Measurements from ENCODE around the gene GTSE1. TPM values are rescaled to one million over a fixed set of nuclear protein-coding genes. Genes with fewer than 3 reads are reported as not detected.

Gene GTSE1
- total and polyA plus RNA-seq, 2 experiments from 2014 or later: 6.1 to 8.0 TPM

DNA sequence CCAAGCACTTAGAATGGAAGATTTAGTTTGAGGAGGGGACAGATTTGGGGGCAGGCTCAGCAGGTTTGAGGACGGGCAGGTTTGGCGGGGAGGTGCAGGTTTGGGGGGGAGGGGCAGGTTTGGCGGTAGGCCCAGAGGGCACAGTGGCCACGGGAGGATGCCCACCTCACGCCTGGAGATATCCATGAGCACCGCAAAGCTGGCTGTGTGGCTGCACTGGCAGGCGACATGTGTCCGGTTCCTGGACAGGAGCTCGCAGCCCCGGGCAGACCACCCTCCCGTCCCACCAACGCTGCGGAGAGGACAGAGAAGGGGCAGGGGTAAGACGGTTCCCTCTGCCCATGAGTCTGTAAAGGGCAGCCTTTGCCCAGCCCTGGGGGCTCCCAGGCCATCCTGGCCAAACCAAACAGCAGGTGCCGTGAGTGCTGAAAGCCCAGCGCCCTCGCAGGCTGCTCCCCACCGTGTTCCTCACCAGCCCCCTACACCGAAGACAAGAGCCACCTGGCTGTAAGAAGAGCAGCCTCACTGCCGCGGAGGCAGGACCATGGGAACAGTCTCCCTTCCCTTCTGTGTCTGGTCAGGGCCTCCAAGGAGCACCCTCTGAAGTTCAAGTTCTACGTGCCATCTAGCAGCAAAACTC is 81.9 kb downstream of the GTSE1 start:
- Histone ChIP-seq H3K27me3 (replicated peaks; ENCODE audit: insufficient read depth) (no peaks in the 10 kb centered on the region; the same call in 1 of the 2 replicates), H3K4me1 (ENCODE audit: insufficient read depth) (no peaks in the 10 kb centered on the region), H3K27ac (no peak overlapping the region), H2AFZ (no peak overlapping the region), H3K9me2 (ENCODE audit: insufficient read depth) (no peaks in the 10 kb centered on the region), H3K79me2 (ENCODE audit: insufficient read depth) (no peaks in the 10 kb centered on the region), H3K4me3 (no peak overlapping the region), H3K9ac (no peak overlapping the region), H3K36me3 (ENCODE audit: low read depth) (no peaks in the 10 kb centered on the region), H4K20me1 (ENCODE audit: insufficient read depth) (no peaks in the 10 kb centered on the region), H3K9me3 (ENCODE audit: low read depth) (peaks cover 3% of the 10 kb centered on the region), H3K4me2 (ENCODE audit: unreplicated experiment) (no peak overlapping the region), H3F3A (ENCODE audit: insufficient read depth) (no peaks in the 10 kb centered on the region)
- WGBS, 2 experiments (ENCODE audit: low coverage in 1 of 2, low lambda C conversion rate in 2 of 2, missing lambda C conversion rate in 2 of 2): 73% methylated on average over 14 to 22 of the region's 22 CpGs
- DNase-seq: no peak
- in situ Hi-C loops (cut with MboI): no loop called here
- TF ChIP-seq EZH2phosphoT487 (IDR thresholded peaks at IDR 0.05; ENCODE audit: insufficient read depth, low read depth): no peak
- no peak for TF ChIP-seq EZH2 (IDR thresholded peaks at IDR 0.05; ENCODE audit: insufficient read depth, poor library complexity, severe bottlenecking)

DNA sequence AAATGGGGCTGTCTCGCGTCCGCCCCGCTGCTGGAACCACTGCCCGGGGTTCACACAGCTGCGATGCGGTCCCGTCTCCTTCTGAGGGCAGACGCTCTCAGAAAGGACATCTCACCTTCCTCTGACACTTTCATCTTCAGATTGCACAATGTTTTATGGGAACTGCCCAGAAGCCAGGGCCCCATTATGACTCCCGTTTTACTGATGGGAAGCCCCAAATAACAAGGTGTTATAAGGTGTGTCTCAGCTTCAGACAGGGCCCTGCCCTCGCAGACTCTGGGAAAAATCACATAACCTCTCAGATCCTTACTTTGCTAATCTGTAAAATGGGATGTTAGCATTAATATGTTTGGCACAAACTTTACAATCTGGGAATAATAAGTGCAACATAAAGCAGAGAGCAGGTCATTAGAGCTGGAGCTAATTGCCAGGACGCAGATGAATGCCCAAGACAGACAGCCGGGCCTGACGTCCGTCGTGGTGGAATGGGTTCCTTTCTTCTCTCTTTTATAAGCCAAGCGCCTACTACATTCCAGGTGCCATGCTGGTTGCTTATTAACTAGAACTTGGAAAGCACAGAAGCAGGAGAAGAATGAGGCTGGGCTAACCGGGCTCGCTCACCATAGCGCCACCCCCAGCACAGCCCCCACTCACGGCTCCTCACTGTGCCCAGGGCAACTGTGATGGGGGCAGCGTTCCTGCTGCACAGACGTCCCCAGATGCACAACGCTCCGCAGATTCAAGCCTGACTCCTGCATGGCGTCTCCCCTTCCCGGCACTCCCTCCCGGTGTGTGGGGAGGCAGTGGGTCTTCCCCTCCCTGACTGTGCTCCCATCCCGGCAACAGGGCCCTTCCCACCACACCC is 82.6 kb downstream of the GTSE1 start:
- Histone ChIP-seq H3K36me3 (ENCODE audit: low read depth) (no peaks in the 10 kb centered on the region), H3F3A (ENCODE audit: insufficient read depth) (no peaks in the 10 kb centered on the region), H3K9ac (no peak overlapping the region), H2AFZ (no peak overlapping the region), H3K9me2 (ENCODE audit: insufficient read depth) (no peaks in the 10 kb centered on the region), H3K4me2 (ENCODE audit: unreplicated experiment) (no peak overlapping the region), H3K9me3 (ENCODE audit: low read depth) (peaks cover 3% of the 10 kb centered on the region), H3K27me3 (replicated peaks; ENCODE audit: insufficient read depth) (no peaks in the 10 kb centered on the region; the same call in 1 of the 2 replicates), H3K4me3 (no peak overlapping the region), H4K20me1 (ENCODE audit: insufficient read depth) (no peaks in the 10 kb centered on the region), H3K27ac (no peak overlapping the region), H3K4me1 (ENCODE audit: insufficient read depth) (no peaks in the 10 kb centered on the region), H3K79me2 (ENCODE audit: insufficient read depth) (no peaks in the 10 kb centered on the region)
- in situ Hi-C loops (cut with MboI): no loop called here
- no peak for DNase-seq
- WGBS, 2 experiments (ENCODE audit: low coverage in 1 of 2, low lambda C conversion rate in 2 of 2, missing lambda C conversion rate in 2 of 2): 62 to 64% methylated on average over 29 of the region's 29 CpGs
- TF ChIP-seq EZH2phosphoT487 (IDR thresholded peaks at IDR 0.05; ENCODE audit: insufficient read depth, low read depth) (no peak), EZH2 (IDR thresholded peaks at IDR 0.05; ENCODE audit: insufficient read depth, poor library complexity, severe bottlenecking) (no peak)

DNA sequence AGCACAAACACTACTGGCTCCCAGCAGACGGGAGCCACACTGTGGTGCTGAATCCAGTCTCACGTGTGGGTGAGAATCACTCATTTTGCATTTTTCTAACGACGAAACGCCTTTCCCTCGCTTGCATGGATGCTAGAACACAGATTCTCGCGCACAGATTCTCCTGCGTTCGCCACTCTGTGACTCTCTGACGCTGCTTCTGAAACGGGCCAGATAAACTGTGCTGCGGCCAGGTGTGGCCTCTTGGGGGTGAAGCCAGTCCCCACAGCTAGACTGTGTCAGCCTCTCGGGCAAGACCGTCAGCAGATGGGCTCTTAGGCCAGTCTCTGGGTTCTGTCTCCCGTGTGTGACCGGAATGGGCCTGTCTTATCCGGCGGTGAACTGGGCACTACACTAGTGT is 83.4 kb downstream of the GTSE1 start:
- in situ Hi-C loops (cut with MboI): loop anchor here (10.0 kb wide), 1 partner anchor 165 kb away; no protein-coding TSS in a partner anchor
- no peak overlapping the region for H3K4me2 ChIP-seq (ENCODE audit: unreplicated experiment)
- peaks cover 3% of the 10 kb centered on the region for H3K9me3 ChIP-seq (ENCODE audit: low read depth)
- TF ChIP-seq EZH2 (IDR thresholded peaks at IDR 0.05; ENCODE audit: insufficient read depth, poor library complexity, severe bottlenecking) (no peak), EZH2phosphoT487 (IDR thresholded peaks at IDR 0.05; ENCODE audit: insufficient read depth, low read depth) (no peak)
- H3K79me2 ChIP-seq (ENCODE audit: insufficient read depth): no peaks in the 10 kb centered on the region
- no peak overlapping the region for H3K27ac ChIP-seq
- WGBS, 2 experiments (ENCODE audit: low coverage in 1 of 2, low lambda C conversion rate in 2 of 2, missing lambda C conversion rate in 2 of 2): 72% methylated on average over 17 to 19 of the region's 19 CpGs
- H3F3A ChIP-seq (ENCODE audit: insufficient read depth): no peaks in the 10 kb centered on the region
- no peaks in the 10 kb centered on the region for H3K9me2 ChIP-seq (ENCODE audit: insufficient read depth)
- no peaks in the 10 kb centered on the region for H3K4me1 ChIP-seq (ENCODE audit: insufficient read depth)
- H3K27me3 ChIP-seq (replicated peaks; ENCODE audit: insufficient read depth): no peaks in the 10 kb centered on the region; the same call in 1 of the 2 replicates
- no peak overlapping the region for H3K9ac ChIP-seq
- H3K36me3 ChIP-seq (ENCODE audit: low read depth): no peaks in the 10 kb centered on the region
- H2AFZ ChIP-seq: no peak overlapping the region
- no peak for DNase-seq
- H4K20me1 ChIP-seq (ENCODE audit: insufficient read depth): no peaks in the 10 kb centered on the region
- H3K4me3 ChIP-seq: no peak overlapping the region

Other genes starting within 250 kb of the GTSE1 start
- gene PPARA, start 146.3 kb upstream of the GTSE1 start, total RNA-seq (2014; rRNA removed; shearing (Covaris generic)): 10.9 and 14.4 TPM in 2 replicates
- gene PPARA, start 146.3 kb upstream of the GTSE1 start, polyA plus RNA-seq (2016; fragmentation: Nextera tagmentation; extraction: Ambion mirVana): 8.4 and 8.7 TPM in 2 replicates
- 14.7 and 21.2 TPM in 2 replicates for gene CDPF1, start 46.6 kb upstream of the GTSE1 start, total RNA-seq (2014; rRNA removed; shearing (Covaris generic))
- gene CDPF1, start 46.6 kb upstream of the GTSE1 start, polyA plus RNA-seq (2016; fragmentation: Nextera tagmentation; extraction: Ambion mirVana): 12.9 and 14.5 TPM in 2 replicates
- not detected in 2 replicates for gene PKDREJ, start 33.5 kb upstream of the GTSE1 start, total RNA-seq (2014; rRNA removed; shearing (Covaris generic))
- gene PKDREJ, start 33.5 kb upstream of the GTSE1 start, polyA plus RNA-seq (2016; fragmentation: Nextera tagmentation; extraction: Ambion mirVana): 0.04 TPM in 1 of 2 replicates, not detected in the other
- gene TTC38, start 28.9 kb upstream of the GTSE1 start, total RNA-seq (2014; rRNA removed; shearing (Covaris generic)): 27.6 and 34.0 TPM in 2 replicates
- 21.5 and 21.8 TPM in 2 replicates for gene TTC38, start 28.9 kb upstream of the GTSE1 start, polyA plus RNA-seq (2016; fragmentation: Nextera tagmentation; extraction: Ambion mirVana)
- 38.4 and 41.2 TPM in 2 replicates for gene TRMU, start 38.8 kb downstream of the GTSE1 start, total RNA-seq (2014; rRNA removed; shearing (Covaris generic))
- 27.0 and 29.5 TPM in 2 replicates for gene TRMU, start 38.8 kb downstream of the GTSE1 start, polyA plus RNA-seq (2016; fragmentation: Nextera tagmentation; extraction: Ambion mirVana)
- gene CELSR1, start 240.8 kb downstream of the GTSE1 start, total RNA-seq (2014; rRNA removed; shearing (Covaris generic)): 0.38 and 0.54 TPM in 2 replicates
- 0.15 and 0.23 TPM in 2 replicates for gene CELSR1, start 240.8 kb downstream of the GTSE1 start, polyA plus RNA-seq (2016; fragmentation: Nextera tagmentation; extraction: Ambion mirVana)